A673 (cell line): ENCODE data around the gene ALDH1B1.

ENCODE experiments used
- EZH2 ChIP-seq: fragments of 200-600 bp; sonication (generic); IDR thresholded peaks from 2 replicates; pipeline ENCODE4 v1.6.1; 2017; ENCODE audit warnings: borderline replicate concordance, low read depth, mild to moderate bottlenecking, mixed read lengths, antibody characterized with exemption, low read length; ENCODE audit not compliant: poor library complexity, severe bottlenecking
- TF ChIP-seq, protein P1 (sequence below): fragments of 300-800, 200-600 bp; sonication (generic); conservative IDR thresholded peaks from 2 replicates; pipeline ENCODE4 v1.5.1; 2017; ENCODE audit warnings: low read depth, mild to moderate bottlenecking, antibody characterized with exemption, low read length, moderate library complexity, mixed read lengths

GRCh38 chr9:38414040-38414723 is 21.7 kb downstream of the ALDH1B1 start:
- TF ChIP-seq, protein P1, sequence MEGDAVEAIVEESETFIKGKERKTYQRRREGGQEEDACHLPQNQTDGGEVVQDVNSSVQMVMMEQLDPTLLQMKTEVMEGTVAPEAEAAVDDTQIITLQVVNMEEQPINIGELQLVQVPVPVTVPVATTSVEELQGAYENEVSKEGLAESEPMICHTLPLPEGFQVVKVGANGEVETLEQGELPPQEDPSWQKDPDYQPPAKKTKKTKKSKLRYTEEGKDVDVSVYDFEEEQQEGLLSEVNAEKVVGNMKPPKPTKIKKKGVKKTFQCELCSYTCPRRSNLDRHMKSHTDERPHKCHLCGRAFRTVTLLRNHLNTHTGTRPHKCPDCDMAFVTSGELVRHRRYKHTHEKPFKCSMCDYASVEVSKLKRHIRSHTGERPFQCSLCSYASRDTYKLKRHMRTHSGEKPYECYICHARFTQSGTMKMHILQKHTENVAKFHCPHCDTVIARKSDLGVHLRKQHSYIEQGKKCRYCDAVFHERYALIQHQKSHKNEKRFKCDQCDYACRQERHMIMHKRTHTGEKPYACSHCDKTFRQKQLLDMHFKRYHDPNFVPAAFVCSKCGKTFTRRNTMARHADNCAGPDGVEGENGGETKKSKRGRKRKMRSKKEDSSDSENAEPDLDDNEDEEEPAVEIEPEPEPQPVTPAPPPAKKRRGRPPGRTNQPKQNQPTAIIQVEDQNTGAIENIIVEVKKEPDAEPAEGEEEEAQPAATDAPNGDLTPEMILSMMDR: no peak
- no peak for TF ChIP-seq EZH2
